Esophagus squamous epithelium (tissue), 5 donors: Measurements from ENCODE around the gene TBX4. TPM values are rescaled to one million over a fixed set of nuclear protein-coding genes. Genes with fewer than 3 reads are reported as not detected.

Experiments used
- DNase-seq: peaks from one replicate; lab custom pipeline; 2025; lab: John Stamatoyannopoulos, UW
- H3K27ac ChIP-seq, 4 donors: fragments of 200-600 bp; sonication (generic); one replicate each; pipeline ENCODE4 v1.5.1; 2016 to 2019; ENCODE audit warnings: mild to moderate bottlenecking in 1 of 4
- H3K27me3 ChIP-seq, 4 donors: fragments of 200-600 bp; sonication (generic); 1 replicate in 3 of 4; 2 replicates in 1 of 4; pipeline versions ENCODE4 v1.5.1 to v1.6.0; 2017 to 2021; ENCODE audit warnings: antibody characterized with exemption in 1 of 4
- H3K36me3 ChIP-seq, 3 donors: fragments of 200-600 bp; sonication (generic); one replicate each; pipeline ENCODE4 v1.5.1; 2016 to 2019
- H3K4me1 ChIP-seq, 3 donors: fragments of 200-600 bp; sonication (generic); one replicate each; pipeline ENCODE4 v1.5.1; 2017 to 2019
- H3K4me3 ChIP-seq, 4 donors: fragments of 200-600 bp; sonication (generic); 1 replicate in 3 of 4; 2 replicates in 1 of 4; pipeline ENCODE4 v1.5.1; 2016 to 2019; ENCODE audit warnings: mild to moderate bottlenecking in 2 of 4, moderate library complexity in 1 of 4
- H3K9me3 ChIP-seq, 3 donors: fragments of 200-600 bp; sonication (generic); one replicate each; pipeline ENCODE4 v1.5.1; 2016 to 2019
- POLR2A ChIP-seq, 4 donors: fragments of 450-650 bp; IDR thresholded peaks; one replicate each; pipeline ENCODE4 v1.6.1; 2017; ENCODE audit warnings: antibody characterized with exemption in 4 of 4, mild to moderate bottlenecking in 4 of 4, moderate library complexity in 3 of 4
- WGBS, 2 donors: methylation state at CpG; one replicate each; pipeline ENCODE4 v1.1.5; 2018; 5-methylcytosine and 5-hydroxymethylcytosine counted together
- intact Hi-C: fragments of 100-400 bp; cut with DNase I; formaldehyde crosslinking; loops from one replicate; pipeline ENCODE4 v1.15.0; 2022
- total RNA-seq, 4 donors: library from RNA; depleted of rRNA; stranded (reverse); fragments of >200 nt; gene quantifications; one replicate each; pipeline ENCODE4 v1.1.0, GENCODE V29; 2016
- TF ChIP-seq, protein P1 (sequence below), 6 experiments: fragments of 450-650 bp in 4 of 6; fragments of 200-600 bp in 2 of 6; sonication (generic) in 2 of 6; IDR thresholded peaks; one replicate each; pipeline ENCODE4 v1.5.1; 2016 to 2019; ENCODE audit warnings: antibody characterized with exemption in 6 of 6, mild to moderate bottlenecking in 4 of 6, moderate library complexity in 4 of 6
- donor health status: DM: yes; HTN: yes; CAD: no.

TBX4 gene
- total RNA-seq, 4 donors from 2014 or later = not detected

GRCh38 chr17:61514491-61514890 is 62.3 kb downstream of the TBX4 start:
- no peaks in the 10 kb centered on the region for H3K9me3 ChIP-seq
- H3K36me3 ChIP-seq = no peaks in the 10 kb centered on the region
- intact Hi-C loops = no loop called here
- TF ChIP-seq, protein P1, sequence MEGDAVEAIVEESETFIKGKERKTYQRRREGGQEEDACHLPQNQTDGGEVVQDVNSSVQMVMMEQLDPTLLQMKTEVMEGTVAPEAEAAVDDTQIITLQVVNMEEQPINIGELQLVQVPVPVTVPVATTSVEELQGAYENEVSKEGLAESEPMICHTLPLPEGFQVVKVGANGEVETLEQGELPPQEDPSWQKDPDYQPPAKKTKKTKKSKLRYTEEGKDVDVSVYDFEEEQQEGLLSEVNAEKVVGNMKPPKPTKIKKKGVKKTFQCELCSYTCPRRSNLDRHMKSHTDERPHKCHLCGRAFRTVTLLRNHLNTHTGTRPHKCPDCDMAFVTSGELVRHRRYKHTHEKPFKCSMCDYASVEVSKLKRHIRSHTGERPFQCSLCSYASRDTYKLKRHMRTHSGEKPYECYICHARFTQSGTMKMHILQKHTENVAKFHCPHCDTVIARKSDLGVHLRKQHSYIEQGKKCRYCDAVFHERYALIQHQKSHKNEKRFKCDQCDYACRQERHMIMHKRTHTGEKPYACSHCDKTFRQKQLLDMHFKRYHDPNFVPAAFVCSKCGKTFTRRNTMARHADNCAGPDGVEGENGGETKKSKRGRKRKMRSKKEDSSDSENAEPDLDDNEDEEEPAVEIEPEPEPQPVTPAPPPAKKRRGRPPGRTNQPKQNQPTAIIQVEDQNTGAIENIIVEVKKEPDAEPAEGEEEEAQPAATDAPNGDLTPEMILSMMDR (IDR thresholded peaks at IDR 0.05) = no peak
- DNase-seq = no peak
- no peaks in the 10 kb centered on the region for H3K4me1 ChIP-seq
- 83 to 84% methylated on average over 4 of the region's 4 CpGs for WGBS, 2 donors
- H3K4me3 ChIP-seq = no peak overlapping the region
- H3K27me3 ChIP-seq = peaks cover 0 to 64% (median 0%) of the 10 kb centered on the region in 4 donors
- no peak overlapping the region for H3K27ac ChIP-seq

GRCh38 chr17:61517265-61517664 is 65.0 kb downstream of the TBX4 start:
- Histone ChIP-seq H3K36me3 (no peaks in the 10 kb centered on the region), H3K27ac (no peak overlapping the region), H3K4me3 (no peak overlapping the region), H3K9me3 (no peaks in the 10 kb centered on the region), H3K4me1 (no peaks in the 10 kb centered on the region), H3K27me3 (peaks cover 0 to 46% (median 0%) of the 10 kb centered on the region in 4 donors)
- TF ChIP-seq, protein P1 (IDR thresholded peaks at IDR 0.05) = no peak
- TF ChIP-seq POLR2A (IDR thresholded peaks at IDR 0.05) = no peak
- DNase-seq = no peak
- 88 to 94% methylated on average over 3 of the region's 3 CpGs for whole genome bisulfite sequencing, 2 donors
- intact Hi-C loops = no loop called here

DNA sequence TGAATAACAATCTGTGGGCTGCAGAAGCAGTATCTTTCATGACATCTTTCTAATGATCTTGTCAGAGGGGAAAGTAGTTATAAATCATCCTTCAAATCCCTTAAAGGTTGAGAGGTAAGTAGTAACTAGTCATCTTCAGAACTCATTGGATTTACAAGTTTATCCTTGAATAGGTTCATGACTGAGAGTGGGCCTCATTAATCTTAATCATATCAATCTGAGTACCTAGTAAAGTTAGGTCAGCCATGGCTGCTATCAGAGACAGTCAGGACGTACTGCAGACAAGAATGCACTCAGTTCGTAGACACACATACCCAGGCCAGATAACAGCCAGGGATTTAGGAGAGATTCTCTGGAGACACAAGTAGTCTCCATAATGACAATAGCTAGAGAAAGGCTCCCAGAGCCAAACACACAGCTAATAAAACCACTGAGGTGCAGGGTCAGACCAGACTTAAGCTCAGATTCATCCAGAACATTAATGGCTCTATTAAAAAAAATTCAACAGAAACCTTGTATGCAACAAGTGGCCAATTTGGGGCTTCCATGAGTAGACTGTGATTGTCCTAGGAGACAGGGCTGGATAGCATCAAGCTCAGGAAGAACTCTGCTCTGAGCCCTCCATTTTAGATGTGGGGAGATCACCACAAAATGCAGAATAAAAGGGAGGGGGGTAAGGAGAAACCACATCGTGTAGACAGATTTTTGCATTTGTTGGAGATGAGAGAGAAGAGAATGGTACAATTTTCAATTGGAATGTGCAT is 65.8 kb downstream of the TBX4 start:
- intact Hi-C loops = no loop called here
- no peaks in the 10 kb centered on the region for H3K9me3 ChIP-seq
- H3K4me3 ChIP-seq = no peak overlapping the region
- no peaks in the 10 kb centered on the region for H3K36me3 ChIP-seq
- 62 to 79% methylated on average over 3 of the region's 3 CpGs for WGBS, 2 donors
- no peak overlapping the region for H3K27ac ChIP-seq
- no peaks in the 10 kb centered on the region for H3K4me1 ChIP-seq
- TF ChIP-seq POLR2A (IDR thresholded peaks at IDR 0.05) = no peak
- H3K27me3 ChIP-seq = peaks cover 0 to 46% (median 0%) of the 10 kb centered on the region in 4 donors
- DNase-seq = no peak

GRCh38 chr17:61519139-61519538 is 66.9 kb downstream of the TBX4 start:
- intact Hi-C loops = no loop called here
- H3K27ac ChIP-seq = no peak overlapping the region

GRCh38 chr17:61519754-61520440 is 67.7 kb downstream of the TBX4 start:
- Histone ChIP-seq H3K4me3 (no peak overlapping the region), H3K27ac (no peak overlapping the region), H3K9me3 (no peaks in the 10 kb centered on the region), H3K27me3 (peaks cover 0 to 60% (median 0%) of the 10 kb centered on the region in 4 donors), H3K4me1 (no peaks in the 10 kb centered on the region), H3K36me3 (no peaks in the 10 kb centered on the region)
- intact Hi-C loops = no loop called here
- WGBS, 2 donors = 67 to 73% methylated on average over 3 of the region's 3 CpGs
- DNase-seq = no peak
- TF ChIP-seq POLR2A (IDR thresholded peaks at IDR 0.05) = no peak
- TF ChIP-seq, protein P1 (IDR thresholded peaks at IDR 0.05) = no peak

More at GRCh38 chr17:61519139-61519538, 66.9 kb downstream of the TBX4 start:
- whole genome bisulfite sequencing, 2 donors = 50 to 70% methylated on average over 1 of the region's 1 CpG
- no peak for DNase-seq
- no peaks in the 10 kb centered on the region for H3K9me3 ChIP-seq
- no peaks in the 10 kb centered on the region for H3K4me1 ChIP-seq
- H3K36me3 ChIP-seq = no peaks in the 10 kb centered on the region
- H3K27me3 ChIP-seq = peaks cover 0 to 53% (median 0%) of the 10 kb centered on the region in 4 donors
- TF ChIP-seq, protein P1 (IDR thresholded peaks at IDR 0.05) = no peak
- no peak for TF ChIP-seq POLR2A (IDR thresholded peaks at IDR 0.05)
- H3K4me3 ChIP-seq = no peak overlapping the region
